ENCODE results near the gene APBA2. TPM values are rescaled to one million over a fixed set of nuclear protein-coding genes. Genes with fewer than 3 reads are reported as not detected.

Gene APBA2
- total and polyA plus RNA-seq, 2 of the 4 experiments (the other 2 are of a cell fraction): 21.7 to 33.0 TPM

GRCh38 chr15:29053006-29053405, 167.2 kb downstream of the APBA2 start:
- Histone ChIP-seq H3K27me3 (ENCODE audit: control insufficient read depth, insufficient read depth, low read length) (no peaks in the 10 kb centered on the region), H3K9ac (ENCODE audit: low read depth, low read length) (no peak overlapping the region), H4K20me1 (ENCODE audit: insufficient read depth, low read length) (peaks cover 3% of the 10 kb centered on the region; the same call in 1 of the 2 replicates), H3K56ac (ENCODE audit: extremely low read depth, insufficient read depth, low read length) (no peak overlapping the region), H4K8ac (ENCODE audit: low read depth in 2 of 2, low read length in 2 of 2) (no peak overlapping the region), H3K79me1 (ENCODE audit: low read depth in 1 of 2, low read length in 2 of 2) (peaks cover 0 to 12% of the 10 kb centered on the region in 2 experiments; a peak in 2 of 4 replicates), H3K4ac (ENCODE audit: low read depth, low read length) (no peak overlapping the region), H2BK120ac (ENCODE audit: low read depth, low read length) (no peak overlapping the region), H2BK20ac (ENCODE audit: low read depth, low read length) (no peak overlapping the region), H2AK5ac (ENCODE audit: low read depth, low read length) (no peak overlapping the region), H3K14ac (replicated peaks; ENCODE audit: low read depth, low read length) (no peak overlapping the region), H2AFZ (replicated peaks; ENCODE audit: low read length, poor library complexity) (no peak overlapping the region), H3K27ac (ENCODE audit: insufficient read depth, low read length) (no peak overlapping the region), H3K4me2 (ENCODE audit: low read depth, low read length) (no peak overlapping the region), H3K9me1 (ENCODE audit: insufficient read depth, low read length) (peaks cover 5% of the 10 kb centered on the region), H3K36me3 (ENCODE audit: control insufficient read depth, insufficient read depth, low read length) (no peaks in the 10 kb centered on the region), H2BK5ac (ENCODE audit: low read depth, low read length, poor library complexity, severe bottlenecking) (no peak overlapping the region), H3K9me3 (ENCODE audit: control insufficient read depth, insufficient read depth, low read length) (no peaks in the 10 kb centered on the region; the same call in 1 of the 2 replicates), H4K5ac (ENCODE audit: low read depth, low read length) (no peak overlapping the region), H2BK15ac (ENCODE audit: low read depth, low read length) (no peak overlapping the region), H3K18ac (ENCODE audit: low read depth, low read length) (no peak overlapping the region), H2AK9ac (replicated peaks; ENCODE audit: low read depth, low read length, poor library complexity) (peak overlapping the region; percentile 42), H4K91ac (ENCODE audit: insufficient read depth, low read depth, low read length) (no peak overlapping the region), H3K4me1 (ENCODE audit: control insufficient read depth, insufficient read depth, low read length) (no peaks in the 10 kb centered on the region), H3K23ac (ENCODE audit: low read depth, low read length) (no peak overlapping the region), H3K4me3 (ENCODE audit: insufficient read depth, low read depth, low read length) (no peak overlapping the region)
- no peak for DNase-seq
- BruUV-seq (replicated peaks): no TSS peak
- ChIA-PET POLR2A (ENCODE audit: unreplicated experiment) (no interaction called here), CTCF (no interaction called here)
- TF ChIP-seq NFE2L2 (IDR thresholded peaks at IDR 0.05; ENCODE audit: low read depth, low read length): no peak
- dilution Hi-C loops (cut with HindIII; ENCODE audit: low sequenced_read_pairs, unreplicated experiment): no loop called here
- no peak for ATAC-seq (ENCODE audit: low read depth)
- 90% methylated on average over 2 of the region's 8 CpGs; no CpG with 5 or more reads in 1 of the 2 experiments for WGBS, 2 experiments (ENCODE audit: extremely low coverage in 2 of 2, insufficient read length in 1 of 2)
- intact Hi-C loops (cut with micrococcal nuclease): no loop called here
- in situ Hi-C loops (cut with MboI; ENCODE audit: low sequenced_read_pairs): no loop called here
